H1 (cell line): ENCODE results near the gene MCC.

Experiments
- CHD2 ChIP-seq: IDR thresholded peaks from 2 replicates; pipeline ENCODE4 v1.6.1; 2012; ENCODE audit warnings: low read length, improper control_type of control experiment
- CTCF ChIP-seq, 3 experiments: IDR thresholded peaks; 1 replicate in 2 of 3; 2 replicates in 1 of 3; pipeline versions ENCODE4 v1.5.1 to v1.6.1; 2011; ENCODE audit warnings: low read length in 3 of 3, mild to moderate bottlenecking in 3 of 3, inconsistent platforms in 2 of 3, low read depth in 1 of 3, moderate library complexity in 1 of 3; ENCODE audit not compliant: insufficient read depth in 1 of 3; ENCODE audit errors: control extremely low read depth in 1 of 3
- EZH2 ChIP-seq: fragments of 200-600 bp; sonication (generic); IDR thresholded peaks from 2 replicates; pipeline ENCODE4 v1.7.1; 2012; ENCODE audit warnings: low read depth, mild to moderate bottlenecking, moderate library complexity, low read length, inconsistent platforms; ENCODE audit not compliant: severe bottlenecking
- GABPA ChIP-seq: IDR thresholded peaks from 2 replicates; pipeline ENCODE4 v1.6.1; 2011; ENCODE audit warnings: mild to moderate bottlenecking, low read length, moderate library complexity, borderline replicate concordance; ENCODE audit not compliant: insufficient read depth
- POLR2A ChIP-seq, 2 experiments: IDR thresholded peaks; 1 replicate in 1 of 2; 2 replicates in 1 of 2; pipeline ENCODE4 v1.6.1; 2011; ENCODE audit warnings: low read depth in 2 of 2, low read length in 2 of 2, mild to moderate bottlenecking in 2 of 2; ENCODE audit errors: control extremely low read depth in 1 of 2
- RAD21 ChIP-seq, 2 experiments: IDR thresholded peaks in 1 of 2; conservative IDR thresholded peaks in 1 of 2; 2 replicates each; pipeline ENCODE4 v1.6.1; 2011; ENCODE audit warnings: low read depth in 2 of 2, low read length in 2 of 2, improper control_type of control experiment in 1 of 2, inconsistent platforms in 1 of 2, mild to moderate bottlenecking in 1 of 2, moderate library complexity in 1 of 2

- TF ChIP-seq GABPA (no peak), EZH2 (no peak), CTCF (IDR thresholded peaks at IDR 0.05; ENCODE audit: control extremely low read depth in 1 of 3, insufficient read depth in 1 of 3, low read depth in 1 of 3, low read length in 3 of 3) (no peak), RAD21 (IDR thresholded peaks at IDR 0.05 in 1 of 2, conservative IDR thresholded peaks at IDR 0.05 in 1 of 2; ENCODE audit: low read depth in 2 of 2, low read length in 2 of 2) (no peak), CHD2 (no peak), POLR2A (IDR thresholded peaks at IDR 0.05; ENCODE audit: control extremely low read depth in 1 of 2, low read depth in 2 of 2, low read length in 2 of 2) (no peak)
These were observed 195.8 kb downstream of the MCC start for GRCh38 chr5:113292462-113292861.
